SW 1271 (cell line): ENCODE data around the gene SMIM10.
"Not testable (repeated sequence)": the region's sequence is repeated elsewhere in the genome, so short reads cannot be mapped to it uniquely, and the experiment has no call there.

Experiments used
- DNase-seq, 2 experiments: peaks; one replicate each; lab custom pipeline; 2025; lab: John Stamatoyannopoulos, UW

SMIM10 gene

DNA sequence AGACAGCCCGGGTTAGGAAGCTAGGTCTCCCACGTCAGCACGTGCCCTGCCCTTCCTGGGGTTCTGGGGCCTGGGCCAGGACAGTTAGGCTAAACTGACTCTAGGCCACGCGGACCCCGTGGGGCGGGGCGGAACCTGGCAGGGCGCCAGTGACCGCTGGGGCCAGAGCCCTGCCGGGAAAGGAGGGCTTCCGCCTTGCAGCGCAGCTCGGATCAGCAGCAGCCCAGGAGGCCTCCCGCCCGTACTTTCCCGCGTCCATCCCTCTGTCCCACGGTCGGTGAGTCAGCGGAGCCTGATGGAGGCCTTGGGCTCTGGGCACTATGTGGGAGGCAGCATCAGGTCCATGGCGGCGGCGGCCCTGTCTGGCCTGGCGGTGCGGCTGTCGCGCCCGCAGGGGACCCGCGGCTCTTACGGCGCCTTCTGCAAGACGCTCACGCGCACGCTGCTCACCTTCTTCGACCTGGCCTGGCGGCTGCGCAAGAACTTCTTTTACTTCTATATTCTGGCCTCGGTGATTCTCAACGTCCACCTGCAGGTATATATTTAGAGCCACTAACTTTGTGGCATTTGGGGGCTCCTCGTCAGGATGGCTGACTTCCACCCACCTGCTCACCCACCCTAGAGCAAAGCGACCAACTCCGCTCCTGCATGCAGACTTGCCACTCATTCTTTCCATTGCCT is at the start of gene SMIM10:
SMIM10 (plus strand) TSS at position 191 of the 681 bp plus-strand sequence; CDS start at position 296, 105 bp downstream.
- no peak for DNase-seq

DNA sequence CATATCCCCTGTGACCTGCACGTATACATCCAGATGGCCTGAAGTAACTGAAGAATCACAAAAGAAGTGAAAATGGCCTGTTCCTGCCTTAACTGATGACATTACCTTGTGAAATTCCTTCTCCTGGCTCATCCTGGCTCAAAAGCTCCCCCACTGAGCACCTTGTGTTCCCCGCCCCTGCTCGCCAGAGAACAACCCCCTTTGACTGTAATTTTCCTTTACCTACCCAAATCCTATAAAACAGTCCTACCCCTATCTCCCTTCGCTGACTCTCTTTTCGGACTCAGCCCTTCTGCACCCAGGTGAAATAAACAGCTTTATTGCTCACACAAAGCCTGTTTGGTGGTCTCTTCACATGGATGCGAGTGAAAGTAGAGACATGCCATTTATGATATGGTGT is 44.4 kb upstream of the SMIM10 start:
- DNase-seq, result not testable (repeated sequence)

DNA sequence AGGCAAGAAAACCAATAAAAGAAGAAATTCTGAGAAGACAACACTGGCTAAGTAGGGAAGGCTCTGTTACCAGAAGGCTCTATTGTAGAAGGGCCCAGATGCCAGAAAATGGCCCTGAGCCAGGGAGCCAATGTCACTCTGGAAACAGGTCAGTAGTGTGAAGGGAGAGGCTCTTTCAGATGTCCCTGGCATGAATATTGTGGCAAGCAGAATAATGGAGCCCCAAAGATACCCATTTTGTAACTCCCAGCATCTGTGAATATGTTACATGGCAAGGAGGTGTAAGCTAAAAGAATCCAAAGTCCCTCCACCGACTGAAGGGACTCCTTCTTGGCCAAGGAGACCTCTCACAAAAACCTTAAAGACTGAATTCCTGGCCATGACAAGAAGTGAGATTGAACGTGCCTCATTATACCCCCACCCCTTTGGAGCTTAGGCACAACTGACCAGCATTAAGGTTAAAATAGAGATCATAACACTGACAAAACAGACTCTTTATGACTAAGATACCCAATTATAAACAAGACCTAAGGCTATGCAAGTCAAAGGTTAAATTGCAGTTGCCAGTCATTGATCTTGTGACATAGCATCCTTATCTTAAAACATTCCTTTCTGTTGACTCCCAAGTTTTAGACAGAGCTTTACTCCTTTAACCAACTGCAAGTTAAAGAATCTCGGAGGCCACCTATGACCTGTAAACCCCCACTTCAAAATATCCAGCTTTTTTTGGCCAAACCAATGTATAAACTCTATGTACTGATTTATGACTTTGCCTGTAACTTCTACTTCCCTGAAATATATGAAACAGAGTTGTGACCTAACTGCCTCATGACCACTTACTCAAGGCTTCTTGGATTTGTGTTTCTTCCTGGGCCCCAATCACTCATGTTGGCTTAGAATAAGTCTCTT is 42.2 kb upstream of the SMIM10 start:
- DNase-seq, result peak; percentile 48 to 80

- peak in 1 of 2 experiments; percentile 59 for DNase-seq
Observed at GRCh38 chrX:134949271-134949670, 41.5 kb upstream of the SMIM10 start.

GRCh38 chrX:134957836-134958235 is 33.0 kb upstream of the SMIM10 start:
- DNase-seq, result no peak

DNA sequence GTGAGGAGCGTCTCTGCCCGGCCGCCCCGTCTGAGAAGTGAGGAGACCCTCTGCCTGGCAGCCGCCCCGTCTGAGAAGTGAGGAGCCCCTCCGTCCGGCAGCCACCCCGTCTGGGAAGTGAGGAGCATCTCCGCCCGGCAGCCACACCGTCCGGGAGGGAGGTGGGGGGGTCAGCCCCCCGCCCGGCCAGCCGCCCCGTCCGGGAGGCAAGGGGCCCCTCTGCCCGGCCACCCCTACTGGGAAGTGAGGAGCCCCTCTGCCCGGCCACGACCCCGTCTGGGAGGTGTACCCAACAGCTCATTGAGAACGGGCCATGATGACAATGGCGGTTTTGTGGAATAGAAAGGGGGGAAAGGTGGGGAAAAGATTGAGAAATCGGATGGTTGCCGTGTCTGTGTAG is 30.4 kb upstream of the SMIM10 start:
- not testable (repeated sequence) for DNase-seq

DNA sequence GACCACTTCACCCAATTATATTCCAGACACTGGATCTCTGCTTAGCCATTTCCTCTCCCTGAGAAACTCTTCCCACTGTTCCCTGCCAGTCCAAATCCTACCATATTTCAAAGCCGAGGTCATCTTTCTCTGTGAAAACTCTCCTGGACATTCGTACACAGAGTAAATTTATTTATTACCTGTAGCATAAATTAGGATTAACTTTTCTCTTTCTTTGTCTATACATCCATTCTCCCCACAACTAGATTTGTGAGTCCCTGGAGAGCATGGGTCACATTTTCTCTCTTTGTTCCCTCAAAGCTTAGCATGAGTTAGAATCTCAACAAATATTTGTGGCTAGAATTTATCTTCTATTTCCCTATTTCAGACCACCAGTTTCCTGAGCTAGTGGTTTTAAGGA is 27.8 kb upstream of the SMIM10 start:
- no peak for DNase-seq

- DNase-seq, result no peak
Observed at GRCh38 chrX:134969726-134970125, 21.1 kb upstream of the SMIM10 start.

GRCh38 chrX:134971926-134972325 is 18.9 kb upstream of the SMIM10 start:
- DNase-seq, result no peak

- no peak for DNase-seq
Observed at GRCh38 chrX:134975516-134975915, 15.3 kb upstream of the SMIM10 start.

GRCh38 chrX:134981910-134982309 is 8.9 kb upstream of the SMIM10 start:
- DNase-seq, result no peak

DNA sequence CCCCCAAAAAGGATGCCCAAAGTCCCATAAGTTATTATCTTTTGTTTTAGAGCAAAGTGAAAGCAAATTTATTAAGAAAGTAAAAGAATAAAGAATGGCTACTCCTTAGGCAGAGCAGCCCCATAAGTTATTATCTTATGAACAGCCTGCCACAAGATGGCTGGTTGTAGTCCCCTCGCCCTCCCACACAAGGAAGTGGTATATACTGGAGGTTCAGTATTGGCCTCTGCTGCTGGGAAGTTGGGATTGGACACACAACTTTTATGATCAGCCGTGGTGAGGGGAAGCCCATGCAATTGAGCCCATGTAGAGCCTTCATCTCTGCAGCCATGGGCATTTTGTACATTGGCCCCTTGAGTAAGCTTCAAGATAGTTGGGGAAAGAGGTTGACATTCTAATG is 8.0 kb upstream of the SMIM10 start:
- no peak for DNase-seq

GRCh38 chrX:134985479-134985878 is 5.3 kb upstream of the SMIM10 start:
- no peak for DNase-seq

DNA sequence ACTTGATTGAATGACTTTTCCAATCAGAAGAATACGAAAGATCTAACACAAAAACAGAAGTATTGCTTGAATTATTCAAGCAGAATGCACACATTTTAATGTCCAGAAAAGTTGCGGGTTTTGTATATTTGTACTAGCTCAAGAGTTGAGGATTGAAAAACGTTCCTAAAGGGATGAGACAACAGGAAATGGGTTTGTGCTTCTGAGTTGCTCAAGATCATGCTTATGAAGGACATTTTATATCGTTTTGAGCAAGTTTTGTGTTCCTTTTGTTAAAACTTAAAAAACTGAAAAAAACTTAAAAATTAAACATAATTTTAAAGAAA is 353 bp upstream of the SMIM10 start:
- no peak for DNase-seq

DNA sequence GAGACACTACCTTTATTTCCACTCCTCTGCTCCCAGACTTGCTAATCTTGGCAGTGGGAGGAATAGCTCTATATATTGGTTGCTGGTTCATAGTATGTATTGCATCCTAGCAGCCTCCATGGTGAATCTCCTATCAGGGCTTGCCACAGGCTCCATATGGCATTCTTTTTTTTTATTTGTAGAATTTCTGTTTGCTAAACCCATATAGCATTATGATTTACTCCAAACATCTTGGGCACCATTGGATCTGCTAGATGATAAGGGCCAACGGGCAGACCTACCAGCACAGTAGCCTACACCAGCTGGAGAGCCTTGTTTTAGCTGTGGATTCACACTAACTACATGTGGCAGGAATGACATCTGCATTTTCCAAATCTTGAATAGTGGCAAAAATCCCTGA is 6.9 kb downstream of the SMIM10 start:
- no peak for DNase-seq

DNA sequence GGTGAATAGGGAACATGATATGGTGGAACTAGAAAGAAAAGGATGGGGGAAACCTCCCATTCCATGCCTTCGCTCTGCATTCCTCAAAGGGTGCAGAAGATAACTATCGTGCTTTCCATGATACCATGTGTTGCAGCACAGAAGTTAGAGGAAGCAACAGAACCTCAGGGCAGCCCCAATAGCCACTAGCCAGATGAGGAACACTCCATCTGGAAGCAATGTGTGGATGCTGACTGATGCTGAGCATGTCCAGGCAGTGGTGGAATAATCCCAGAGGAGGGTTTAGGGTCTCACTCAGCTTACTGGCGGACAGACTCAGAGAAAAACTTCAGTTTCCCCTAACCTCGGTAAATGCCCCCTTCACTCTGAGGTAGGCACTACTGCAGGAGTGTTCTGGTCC is 7.5 kb downstream of the SMIM10 start:
- no peak for DNase-seq

DNA sequence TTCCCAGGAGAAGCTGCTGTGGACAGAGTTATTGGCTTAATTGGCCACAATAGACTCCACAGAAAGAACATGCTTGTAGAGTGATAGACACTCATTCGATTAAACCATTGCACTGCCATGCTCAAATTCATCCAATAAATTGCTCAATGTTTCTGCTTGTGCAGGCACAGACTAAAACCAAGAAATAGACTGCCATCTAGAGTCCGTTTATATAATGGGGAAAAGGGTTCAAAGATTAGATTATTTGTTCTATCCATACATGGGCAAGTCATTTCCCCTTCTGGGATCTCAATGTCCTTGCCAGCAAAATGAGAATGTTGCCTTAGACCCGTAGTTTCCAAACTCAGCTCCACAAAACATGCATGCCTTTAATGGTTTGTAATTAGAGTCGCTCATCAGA is 8.7 kb downstream of the SMIM10 start:
- DNase-seq, result peak in 1 of 2 experiments; percentile 55

DNA sequence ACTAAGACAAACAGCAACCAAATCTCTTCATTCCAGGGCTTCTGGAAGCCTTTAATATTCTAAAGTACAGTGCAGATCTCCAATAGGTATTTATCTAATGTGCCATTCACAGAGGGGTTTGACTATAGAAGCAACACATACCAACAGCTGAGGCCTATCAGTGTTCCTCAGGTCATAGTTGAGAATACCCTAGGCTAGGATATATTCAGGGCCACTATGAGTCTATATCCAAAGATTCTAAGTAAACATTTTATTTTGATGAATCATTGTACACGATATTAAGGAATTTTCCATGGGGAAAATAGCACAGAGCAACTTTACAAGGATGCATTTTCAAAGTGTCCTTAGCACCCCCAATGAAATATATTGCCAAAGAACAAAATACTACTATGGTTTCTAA is 9.7 kb downstream of the SMIM10 start:
- DNase-seq, result peak in 1 of 2 experiments; percentile 2

- peak; percentile 44 to 84 for DNase-seq
Observed at GRCh38 chrX:135003876-135004623, 13.3 kb downstream of the SMIM10 start.

DNA sequence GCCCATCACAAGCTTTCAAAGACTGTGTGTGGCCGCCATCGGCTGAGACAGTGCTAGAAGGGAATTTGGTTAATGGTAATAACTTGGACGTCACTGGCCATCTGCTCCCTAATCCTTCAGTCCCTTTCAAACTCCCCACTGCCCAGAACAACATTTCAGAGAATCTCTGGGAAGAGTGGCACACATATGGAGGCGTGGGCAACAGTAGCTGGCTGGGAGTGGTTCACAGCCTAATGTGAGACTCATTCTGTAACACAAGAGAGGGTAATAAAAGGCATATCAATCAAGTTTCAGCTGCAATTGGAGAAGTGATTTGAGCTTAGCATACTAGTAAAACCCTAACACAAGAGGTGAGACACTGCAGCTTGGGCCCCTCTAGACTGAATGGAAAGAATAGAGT is 15.4 kb downstream of the SMIM10 start:
- DNase-seq, result no peak

DNA sequence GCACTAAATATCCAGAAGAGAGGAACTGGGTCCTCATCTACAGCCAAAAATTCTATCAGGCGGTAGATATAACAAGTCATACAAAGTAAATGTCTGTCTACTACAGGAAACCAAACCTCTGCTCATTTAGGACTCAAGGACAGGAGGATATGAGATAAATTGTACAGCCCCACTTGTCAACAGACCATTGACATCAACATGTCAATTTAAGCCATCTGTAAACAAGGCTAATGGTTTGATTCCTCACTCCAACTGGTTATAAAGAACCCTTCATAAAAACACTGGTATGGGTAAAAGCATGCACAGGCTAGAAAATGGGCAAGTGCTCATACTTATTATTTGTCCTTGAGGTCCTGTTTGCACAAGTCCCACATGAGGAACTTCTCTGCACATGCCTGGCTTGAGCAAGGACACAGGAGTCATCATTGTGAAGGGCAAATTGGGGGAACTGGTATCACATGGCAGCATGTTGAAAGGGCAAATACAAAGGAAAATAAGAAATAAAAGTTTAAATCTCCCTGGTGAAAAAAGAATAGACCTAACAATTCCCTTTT is 18.3 kb downstream of the SMIM10 start:
- no peak for DNase-seq

- no peak for DNase-seq
Observed at GRCh38 chrX:135009838-135010237, 19.0 kb downstream of the SMIM10 start.
